Panc1 (cell line): ENCODE data around the gene RAB1B. TPM values are rescaled to one million over a fixed set of nuclear protein-coding genes. Genes with fewer than 3 reads are reported as not detected.
"Not testable (repeated sequence)": the region's sequence is repeated elsewhere in the genome, so short reads cannot be mapped to it uniquely, and the experiment has no call there.

Experiments
- ATAC-seq: fragments of 200-7000 bp; cut with Tn5 transposase; 2 replicates; pipeline ENCODE4 v1.9.1; 2020; ENCODE audit warnings: mild to moderate bottlenecking, moderate library complexity
- BruUV-seq: library from RNA; stranded (reverse); fragments of 400-500 nt; replicated peaks from 2 replicates; lab custom pipeline; 2021; lab: Mats Ljungman, UMichigan
- CTCF ChIA-PET: fragments of 300-600 bp; sonication (Branson Sonifier 250); formaldehyde crosslinking; loops from one replicate; lab custom pipeline; 2022; ENCODE audit warnings: antibody characterized with exemption; lab: Charles Lee
- POLR2A ChIA-PET: fragments of 300-600 bp; sonication (Branson Sonifier 250); formaldehyde crosslinking; loops from one replicate; lab custom pipeline; 2022; ENCODE audit warnings: antibody characterized with exemption; lab: Charles Lee
- DNase-seq: peaks from one replicate; pipeline ENCODE4 v3.0.0-alpha.2; 2010; ENCODE audit warnings: low read depth, low spot score
- H3K27ac ChIP-seq: 2 replicates; pipeline ENCODE4 v1.5.1; 2011; ENCODE audit warnings: mild to moderate bottlenecking, low read length, inconsistent platforms
- H3K27me3 ChIP-seq: fragments of 200-500 bp; sonication (Bioruptor generic); 2 replicates; pipeline ENCODE4 v1.6.0; 2014; ENCODE audit warnings: low read length, inconsistent platforms; ENCODE audit not compliant: control insufficient read depth, insufficient read depth
- H3K36me3 ChIP-seq: fragments of 200-500 bp; sonication (Bioruptor generic); 2 replicates; pipeline ENCODE4 v1.5.1; 2014; ENCODE audit warnings: inconsistent platforms, mild to moderate bottlenecking, low read length, moderate library complexity; ENCODE audit not compliant: control insufficient read depth, insufficient read depth
- H3K4me1 ChIP-seq: 2 replicates; pipeline ENCODE4 v1.5.1; 2011; ENCODE audit warnings: inconsistent platforms, mild to moderate bottlenecking, low read length, moderate library complexity; ENCODE audit not compliant: control insufficient read depth, insufficient read depth
- H3K4me3 ChIP-seq, 2 experiments: 2 replicates each; pipeline ENCODE4 v1.5.1; 2011 to 2012; ENCODE audit warnings: low read depth in 2 of 2, low read length in 2 of 2, mild to moderate bottlenecking in 2 of 2, inconsistent platforms in 1 of 2, moderate library complexity in 1 of 2
- H3K9me3 ChIP-seq: fragments of 200-500 bp; sonication (Bioruptor generic); 2 replicates; pipeline ENCODE4 v1.5.1; 2014; ENCODE audit warnings: low read depth, mild to moderate bottlenecking, inconsistent platforms, low read length, moderate library complexity; ENCODE audit not compliant: control insufficient read depth, insufficient read depth
- CTCF ChIP-seq: fragments of 450-650 bp; IDR thresholded peaks from 2 replicates; pipeline ENCODE4 v1.5.1; 2017; ENCODE audit warnings: mild to moderate bottlenecking
- POLR2AphosphoS5 ChIP-seq: IDR thresholded peaks from 2 replicates; pipeline ENCODE4 v1.6.1; 2012; ENCODE audit warnings: mild to moderate bottlenecking, low read depth, low read length, moderate library complexity
- REST ChIP-seq, 2 experiments: IDR thresholded peaks; 2 replicates each; pipeline ENCODE4 v1.6.1; 2011 to 2012; ENCODE audit warnings: low read depth in 2 of 2, control low read depth in 1 of 2, low read length in 1 of 2, mild to moderate bottlenecking in 1 of 2, moderate library complexity in 1 of 2; ENCODE audit not compliant: insufficient read depth in 1 of 2
- SIN3A ChIP-seq: IDR thresholded peaks from 2 replicates; pipeline ENCODE4 v1.6.1; 2012; ENCODE audit warnings: low read depth, mild to moderate bottlenecking, low read length, moderate library complexity, borderline replicate concordance; ENCODE audit not compliant: insufficient read depth
- TCF7L2 ChIP-seq: IDR thresholded peaks from 2 replicates; pipeline ENCODE4 v1.6.1; 2011; ENCODE audit warnings: mild to moderate bottlenecking, low read depth, low read length, inconsistent platforms
- in situ Hi-C: cut with HindIII; loops from 2 replicates; pipeline ENCODE4 v1.10.0; 2016; ENCODE audit warnings: low sequenced_read_pairs, low pct_unique_long_range_greater_than_20kb
- intact Hi-C: fragments of 100-400 bp; cut with micrococcal nuclease; formaldehyde crosslinking; loops from one replicate; pipeline ENCODE4 v1.10.0; 2022; ENCODE audit not compliant: unreplicated experiment
- total RNA-seq: library from RNA; stranded (reverse); gene quantifications from one replicate; pipeline ENCODE4 v1.2.1, GENCODE V29; 2021; ENCODE audit not compliant: unreplicated experiment

The RAB1B gene
- total RNA-seq, 1 experiment from 2014 or later: 256 TPM

- Histone ChIP-seq H3K4me3 (no peak overlapping the region), H3K27me3 (no peaks in the 10 kb centered on the region), H3K9me3 (no peaks in the 10 kb centered on the region), H3K4me1 (peaks cover 10% of the 10 kb centered on the region), H3K36me3 (peaks cover 11% of the 10 kb centered on the region; the same call in 1 of the 2 replicates), H3K27ac (no peak overlapping the region)
- in situ Hi-C loops: no loop called here
- intact Hi-C loops: no loop called here
- ChIA-PET POLR2A (no interaction called here), CTCF (no interaction called here)
- DNase-seq: no peak
- TF ChIP-seq TCF7L2 (no peak), CTCF (no peak)
- BruUV-seq: no TSS peak
- no peak for ATAC-seq
Measured at GRCh38 chr11:66275396-66275795, 7.0 kb downstream of the RAB1B start.

GRCh38 chr11:66275984-66276612 lies 7.7 kb downstream of the RAB1B start:
- Histone ChIP-seq H3K9me3 (no peaks in the 10 kb centered on the region), H3K36me3 (peaks cover 11% of the 10 kb centered on the region; the same call in 1 of the 2 replicates), H3K4me3 (no peak overlapping the region), H3K4me1 (peaks cover 17% of the 10 kb centered on the region), H3K27ac (no peak overlapping the region), H3K27me3 (no peaks in the 10 kb centered on the region)
- ATAC-seq: no peak
- ChIA-PET CTCF (no interaction called here), POLR2A (no interaction called here)
- TF ChIP-seq SIN3A: no peak
- TF ChIP-seq CTCF: no peak
- no peak for TF ChIP-seq REST (IDR thresholded peaks at IDR 0.05; ENCODE audit: insufficient read depth in 1 of 2, low read depth in 2 of 2, low read length in 1 of 2)
- TF ChIP-seq POLR2AphosphoS5: no peak
- no peak for TF ChIP-seq TCF7L2
- in situ Hi-C loops: no loop called here
- intact Hi-C loops: no loop called here
- no peak for DNase-seq
- BruUV-seq: TSS peak; percentile 20

- in situ Hi-C loops, H3K27me3 ChIP-seq, H3K9me3 ChIP-seq, H3K27ac ChIP-seq, DNase-seq, intact Hi-C loops, H3K4me3 ChIP-seq, CTCF ChIA-PET, BruUV-seq, ATAC-seq: not testable (repeated sequence)
- Histone ChIP-seq H3K36me3 (peaks cover 11% of the 10 kb centered on the region; the same call in 1 of the 2 replicates), H3K4me1 (peaks cover 20% of the 10 kb centered on the region)
- POLR2A ChIA-PET: interaction anchor here (1.3 kb wide), 1 partner anchor 12 kb away, joined by 6 read pairs; the partner anchor contains the start of gene YIF1A
Measured at GRCh38 chr11:66276619-66277018, 8.2 kb downstream of the RAB1B start.

- H3K27me3 ChIP-seq, H3K9me3 ChIP-seq, H3K4me3 ChIP-seq, in situ Hi-C loops, H3K36me3 ChIP-seq, DNase-seq, BruUV-seq, ATAC-seq, intact Hi-C loops: not testable (repeated sequence)
- CTCF ChIA-PET: interaction anchor here (0.5 to 0.6 kb wide), 2 partner anchors 16 to 1033 kb away, joined by 3 to 4 read pairs; no protein-coding TSS in a partner anchor
- POLR2A ChIA-PET: interaction anchor here (0.5 to 1.3 kb wide), 2 partner anchors 12 to 362 kb away, joined by 6 to 14 read pairs; partner anchors contain the start of gene YIF1A
- H3K4me1 ChIP-seq: peaks cover 23% of the 10 kb centered on the region
- H3K27ac ChIP-seq: peak overlapping the region; percentile 63; the same call in 1 of the 2 replicates
Measured at GRCh38 chr11:66277064-66277463, 8.6 kb downstream of the RAB1B start.
